ENCODE measurements around the gene ADAR.

DNA sequence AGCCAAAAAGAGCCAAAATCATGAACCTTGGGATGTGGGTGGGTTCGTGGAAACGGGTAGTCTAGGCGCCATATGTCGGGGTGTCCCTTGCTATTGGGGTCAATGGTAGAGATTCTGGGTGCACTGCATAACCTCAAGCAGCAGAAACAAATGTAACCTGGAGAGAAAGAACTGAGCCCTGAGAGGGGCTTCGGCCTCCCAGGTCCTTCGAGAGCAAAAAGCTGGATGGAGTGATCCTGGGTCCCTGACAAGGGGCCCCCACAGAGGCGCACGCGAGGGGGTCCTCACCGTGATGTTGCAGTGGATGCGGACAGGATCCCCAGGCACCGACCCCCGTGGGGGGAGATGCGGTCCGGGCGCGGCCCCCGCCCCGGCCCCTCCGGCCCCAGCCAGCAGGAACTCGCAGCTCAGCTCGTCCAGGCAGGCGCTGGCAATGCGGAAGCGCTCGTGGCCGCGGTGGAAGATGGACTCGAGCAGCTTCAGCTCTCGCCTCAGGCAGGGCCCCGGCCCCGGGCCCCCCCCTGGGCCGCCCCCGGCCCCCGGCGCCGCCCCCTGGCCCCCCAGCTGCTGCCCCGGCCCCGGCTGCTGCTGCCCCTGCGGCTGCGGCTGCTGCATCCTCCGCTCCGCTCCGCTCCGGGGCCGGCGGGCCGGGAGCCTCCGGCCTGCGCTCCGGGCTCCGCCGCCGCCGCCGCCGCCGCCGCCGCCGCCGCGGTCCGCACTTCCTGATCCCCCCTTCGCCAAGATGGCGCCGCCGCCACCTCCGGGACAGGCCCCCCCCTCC lies 49.9 kb downstream of the ADAR start, which contains the start of gene UBE2Q1:
- TF ChIP-seq RFX5 (IDR thresholded peaks at IDR 0.05; ENCODE audit: low read depth, low read length) = no peak
- TF ChIP-seq, protein P1, sequence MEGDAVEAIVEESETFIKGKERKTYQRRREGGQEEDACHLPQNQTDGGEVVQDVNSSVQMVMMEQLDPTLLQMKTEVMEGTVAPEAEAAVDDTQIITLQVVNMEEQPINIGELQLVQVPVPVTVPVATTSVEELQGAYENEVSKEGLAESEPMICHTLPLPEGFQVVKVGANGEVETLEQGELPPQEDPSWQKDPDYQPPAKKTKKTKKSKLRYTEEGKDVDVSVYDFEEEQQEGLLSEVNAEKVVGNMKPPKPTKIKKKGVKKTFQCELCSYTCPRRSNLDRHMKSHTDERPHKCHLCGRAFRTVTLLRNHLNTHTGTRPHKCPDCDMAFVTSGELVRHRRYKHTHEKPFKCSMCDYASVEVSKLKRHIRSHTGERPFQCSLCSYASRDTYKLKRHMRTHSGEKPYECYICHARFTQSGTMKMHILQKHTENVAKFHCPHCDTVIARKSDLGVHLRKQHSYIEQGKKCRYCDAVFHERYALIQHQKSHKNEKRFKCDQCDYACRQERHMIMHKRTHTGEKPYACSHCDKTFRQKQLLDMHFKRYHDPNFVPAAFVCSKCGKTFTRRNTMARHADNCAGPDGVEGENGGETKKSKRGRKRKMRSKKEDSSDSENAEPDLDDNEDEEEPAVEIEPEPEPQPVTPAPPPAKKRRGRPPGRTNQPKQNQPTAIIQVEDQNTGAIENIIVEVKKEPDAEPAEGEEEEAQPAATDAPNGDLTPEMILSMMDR (conservative IDR thresholded peaks at IDR 0.05; ENCODE audit: low read depth, low read length) = no peak
- TF ChIP-seq POLR2A (IDR thresholded peaks at IDR 0.05; ENCODE audit: low read depth, low read length) = no peak
- no peak for TF ChIP-seq SMC3 (IDR thresholded peaks at IDR 0.05; ENCODE audit: low read depth, low read length)
- no peak for TF ChIP-seq CHD1 (IDR thresholded peaks at IDR 0.05; ENCODE audit: low read depth, low read length)
- no peak for TF ChIP-seq RAD21 (IDR thresholded peaks at IDR 0.05; ENCODE audit: low read length)
- no peak for TF ChIP-seq MAFK (IDR thresholded peaks at IDR 0.05; ENCODE audit: low read depth, low read length)
- TF ChIP-seq, protein P2, sequence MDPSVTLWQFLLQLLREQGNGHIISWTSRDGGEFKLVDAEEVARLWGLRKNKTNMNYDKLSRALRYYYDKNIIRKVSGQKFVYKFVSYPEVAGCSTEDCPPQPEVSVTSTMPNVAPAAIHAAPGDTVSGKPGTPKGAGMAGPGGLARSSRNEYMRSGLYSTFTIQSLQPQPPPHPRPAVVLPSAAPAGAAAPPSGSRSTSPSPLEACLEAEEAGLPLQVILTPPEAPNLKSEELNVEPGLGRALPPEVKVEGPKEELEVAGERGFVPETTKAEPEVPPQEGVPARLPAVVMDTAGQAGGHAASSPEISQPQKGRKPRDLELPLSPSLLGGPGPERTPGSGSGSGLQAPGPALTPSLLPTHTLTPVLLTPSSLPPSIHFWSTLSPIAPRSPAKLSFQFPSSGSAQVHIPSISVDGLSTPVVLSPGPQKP (IDR thresholded peaks at IDR 0.05; ENCODE audit: borderline replicate concordance, low read depth, low read length) = no peak
- no peak for TF ChIP-seq CEBPB (IDR thresholded peaks at IDR 0.05; ENCODE audit: low read depth, low read length)
- no peak for TF ChIP-seq FOS (IDR thresholded peaks at IDR 0.05; ENCODE audit: low read depth, low read length)
- no peak for TF ChIP-seq MXI1 (IDR thresholded peaks at IDR 0.05; ENCODE audit: borderline replicate concordance, low read depth, low read length)
- TF ChIP-seq MAZ (IDR thresholded peaks at IDR 0.05; ENCODE audit: borderline replicate concordance, low read depth, low read length) = no peak
- TF ChIP-seq, protein P3, sequence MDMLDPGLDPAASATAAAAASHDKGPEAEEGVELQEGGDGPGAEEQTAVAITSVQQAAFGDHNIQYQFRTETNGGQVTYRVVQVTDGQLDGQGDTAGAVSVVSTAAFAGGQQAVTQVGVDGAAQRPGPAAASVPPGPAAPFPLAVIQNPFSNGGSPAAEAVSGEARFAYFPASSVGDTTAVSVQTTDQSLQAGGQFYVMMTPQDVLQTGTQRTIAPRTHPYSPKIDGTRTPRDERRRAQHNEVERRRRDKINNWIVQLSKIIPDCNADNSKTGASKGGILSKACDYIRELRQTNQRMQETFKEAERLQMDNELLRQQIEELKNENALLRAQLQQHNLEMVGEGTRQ (IDR thresholded peaks at IDR 0.05; ENCODE audit: low read depth, low read length) = no peak
